HEK293 (cell line): Measurements from ENCODE around the gene SELENOM.

Source experiments
- CTCF ChIA-PET: fragments of 350-600 bp; formaldehyde crosslinking; extraction: SDS; loops from one replicate; lab custom pipeline; 2021; ENCODE audit warnings: antibody characterized with exemption; lab: Yijun Ruan, JAX
- POLR2A ChIA-PET: fragments of 300-600 bp; formaldehyde crosslinking; extraction: SDS; loops from one replicate; lab custom pipeline; 2020; ENCODE audit warnings: antibody characterized with exemption, inconsistent platforms; lab: Yijun Ruan, JAX
- H3K27ac ChIP-seq: fragments of 200-500 bp; sonication (Bioruptor generic); 2 replicates; pipeline ENCODE4 v1.5.1; 2014; ENCODE audit warnings: low read depth, low read length, control low read depth, inconsistent platforms; ENCODE audit errors: extremely low read depth
- H3K36me3 ChIP-seq, 2 experiments: fragments of 200-500 bp in 1 of 2; sonication (Bioruptor generic) in 1 of 2; 1 replicate in 1 of 2; 2 replicates in 1 of 2; pipeline ENCODE4 v1.5.1; 2014 to 2017; ENCODE audit warnings: inconsistent platforms in 2 of 2, low read length in 2 of 2; ENCODE audit not compliant: control insufficient read depth in 2 of 2, insufficient read depth in 1 of 2
- H3K4me1 ChIP-seq: fragments of 200-500 bp; sonication (Bioruptor generic); 2 replicates; pipeline ENCODE4 v1.5.1; 2014; ENCODE audit warnings: mild to moderate bottlenecking, low read length, inconsistent platforms; ENCODE audit not compliant: control insufficient read depth, insufficient read depth
- H3K4me3 ChIP-seq: 2 replicates; pipeline ENCODE4 v1.5.1; 2011; ENCODE audit warnings: low read depth, mild to moderate bottlenecking, control low read depth, low read length, moderate library complexity
- H3K9me3 ChIP-seq: fragments of 200-500 bp; sonication (Bioruptor generic); 2 replicates; pipeline ENCODE4 v1.5.1; 2014; ENCODE audit warnings: low read depth, low read length, inconsistent platforms; ENCODE audit not compliant: control insufficient read depth, insufficient read depth
- KLF7 ChIP-seq: fragments of 450-650 bp; formaldehyde crosslinking; IDR thresholded peaks from 2 replicates; pipeline ENCODE4 v1.5.1; 2016; ENCODE audit warnings: missing biosample characterization, missing genetic modification characterization, borderline replicate concordance
- PATZ1 ChIP-seq: fragments of 450-650 bp; formaldehyde crosslinking; IDR thresholded peaks from 2 replicates; pipeline ENCODE4 v1.5.1; 2016; ENCODE audit warnings: missing biosample characterization, missing genetic modification characterization
- SP7 ChIP-seq: fragments of 450-650 bp; formaldehyde crosslinking; IDR thresholded peaks from 2 replicates; pipeline ENCODE4 v1.5.1; 2016; ENCODE audit warnings: missing biosample characterization, missing genetic modification characterization
- ZBTB11 ChIP-seq: fragments of 450-650 bp; formaldehyde crosslinking; conservative IDR thresholded peaks from 2 replicates; pipeline ENCODE4 v1.5.1; 2016; ENCODE audit warnings: low read depth, missing biosample characterization, missing genetic modification characterization
- ZBTB49 ChIP-seq: fragments of 450-650 bp; formaldehyde crosslinking; IDR thresholded peaks from 2 replicates; pipeline ENCODE4 v1.5.1; 2016; ENCODE audit warnings: missing biosample characterization, missing genetic modification characterization, low read depth
- ZEB2 ChIP-seq: fragments of 450-650 bp; formaldehyde crosslinking; IDR thresholded peaks from 2 replicates; pipeline ENCODE4 v1.5.1; 2016; ENCODE audit warnings: missing biosample characterization, missing genetic modification characterization
- ZNF169 ChIP-seq: fragments of 450-650 bp; formaldehyde crosslinking; IDR thresholded peaks from 2 replicates; pipeline ENCODE4 v1.5.1; 2016; ENCODE audit warnings: missing biosample characterization, missing genetic modification characterization
- ZNF26 ChIP-seq: fragments of 450-650 bp; formaldehyde crosslinking; IDR thresholded peaks from 2 replicates; pipeline ENCODE4 v1.5.1; 2016; ENCODE audit warnings: missing biosample characterization, missing genetic modification characterization
- ZNF416 ChIP-seq: fragments of 450-650 bp; formaldehyde crosslinking; IDR thresholded peaks from 2 replicates; pipeline ENCODE4 v1.5.1; 2016; ENCODE audit warnings: missing biosample characterization, missing genetic modification characterization
- ZNF580 ChIP-seq: fragments of 450-650 bp; formaldehyde crosslinking; IDR thresholded peaks from 2 replicates; pipeline ENCODE4 v1.5.1; 2016; ENCODE audit warnings: missing biosample characterization, missing genetic modification characterization
- ZNF629 ChIP-seq: fragments of 450-650 bp; formaldehyde crosslinking; IDR thresholded peaks from 2 replicates; pipeline ENCODE4 v1.5.1; 2017; ENCODE audit warnings: missing biosample characterization, missing genetic modification characterization
- ZNF639 ChIP-seq: fragments of 450-650 bp; formaldehyde crosslinking; IDR thresholded peaks from 2 replicates; pipeline ENCODE4 v1.5.1; 2016; ENCODE audit warnings: missing biosample characterization, missing genetic modification characterization
- ZNF645 ChIP-seq: fragments of 450-650 bp; formaldehyde crosslinking; IDR thresholded peaks from 2 replicates; pipeline ENCODE4; 2016; ENCODE audit warnings: missing biosample characterization, missing genetic modification characterization
- ZNF658 ChIP-seq: fragments of 450-650 bp; formaldehyde crosslinking; IDR thresholded peaks from 2 replicates; pipeline ENCODE4; 2016; ENCODE audit warnings: missing biosample characterization, missing genetic modification characterization
- ZNF660 ChIP-seq: fragments of 450-650 bp; IDR thresholded peaks from 2 replicates; pipeline ENCODE4 v1.5.1; 2018; ENCODE audit warnings: missing biosample characterization, mild to moderate bottlenecking, missing genetic modification characterization
- ZNF792 ChIP-seq: fragments of 450-650 bp; formaldehyde crosslinking; IDR thresholded peaks from 2 replicates; pipeline ENCODE4 v1.5.1; 2016; ENCODE audit warnings: missing biosample characterization, missing genetic modification characterization

SELENOM gene

GRCh38 chr22:31144223-31144622, 36.9 kb upstream of the SELENOM start (continued):
- TF ChIP-seq ZNF639 (tag by site-specific recombination) = peak; percentile 63; the same call in 1 of the 2 replicates
- TF ChIP-seq, all 188 proteins: peak for 6

- no peak overlapping the region for H3K4me3 ChIP-seq
- TF ChIP-seq ZBTB11 (tag by site-specific recombination) (no peak), ZNF645 (tag by site-specific recombination) (no peak), ZNF169 (no peak), ZBTB49 (tag by site-specific recombination) (no peak), ZNF26 (tag by site-specific recombination) (no peak), ZNF580 (tag by site-specific recombination) (no peak), ZEB2 (tag by site-specific recombination) (no peak), ZNF416 (tag by site-specific recombination) (no peak), ZNF792 (no peak), KLF7 (no peak), PATZ1 (no peak), ZNF660 (tag by site-specific recombination) (no peak), ZNF658 (tag by site-specific recombination) (no peak), ZNF629 (no peak), SP7 (tag by site-specific recombination) (no peak)
- ChIA-PET CTCF (interaction anchor here (0.6 to 3.9 kb wide), 3 partner anchors 11 to 645 kb away, joined by 3 to 25 read pairs (median 3); partner anchors contain the start of gene SELENOM), POLR2A (interaction anchor here (1.3 kb wide), 1 partner anchor 36 kb away, joined by 5 read pairs; the partner anchor contains the start of gene SELENOM)
- no peaks in the 10 kb centered on the region for H3K36me3 ChIP-seq
- no peaks in the 10 kb centered on the region for H3K4me1 ChIP-seq
- no peaks in the 10 kb centered on the region for H3K9me3 ChIP-seq
- no peak overlapping the region for H3K27ac ChIP-seq
Observed at GRCh38 chr22:31143537-31143936, 36.2 kb upstream of the SELENOM start.
